MM.1S (cell line): Measurements from ENCODE around the gene ATAD1.
"Not testable (repeated sequence)": the region's sequence is repeated elsewhere in the genome, so short reads cannot be mapped to it uniquely, and the experiment has no call there.

Experiments used
- DNase-seq: peaks from one replicate; pipeline ENCODE4 v3.0.0-alpha.2; 2015
- H2AFZ ChIP-seq: fragments of 300-600 bp; sonication (generic); 2 replicates; pipeline ENCODE4 v1.6.0; 2016; ENCODE audit warnings: antibody characterized with exemption, low read length
- H3F3A ChIP-seq: fragments of 300-600 bp; sonication (generic); 2 replicates; pipeline ENCODE4 v1.6.1; 2016; ENCODE audit warnings: mild to moderate bottlenecking, antibody characterized with exemption, low read length, moderate library complexity, mixed read lengths; ENCODE audit not compliant: insufficient read depth
- H3K27ac ChIP-seq: fragments of 300-600 bp; sonication (generic); 2 replicates; pipeline ENCODE4 v1.5.1; 2016; ENCODE audit warnings: mild to moderate bottlenecking, low read length
- H3K27me3 ChIP-seq: fragments of 300-600 bp; sonication (generic); replicated peaks from 2 replicates; pipeline ENCODE4 v1.6.0; 2016; ENCODE audit warnings: low read length; ENCODE audit not compliant: insufficient read depth
- H3K36me3 ChIP-seq: fragments of 300-600 bp; sonication (generic); replicated peaks from 2 replicates; pipeline ENCODE4 v1.6.1; 2016; ENCODE audit warnings: mild to moderate bottlenecking, low read length, mixed read lengths; ENCODE audit not compliant: insufficient read depth
- H3K4me1 ChIP-seq: fragments of 300-600 bp; sonication (generic); 2 replicates; pipeline ENCODE4 v1.6.1; 2016; ENCODE audit warnings: low read length, mixed read lengths
- H3K4me2 ChIP-seq: fragments of 300-600 bp; sonication (generic); 2 replicates; pipeline ENCODE4 v1.6.0; 2016; ENCODE audit warnings: low read depth, low read length
- H3K4me3 ChIP-seq: fragments of 300-600 bp; sonication (generic); 2 replicates; pipeline ENCODE4 v1.5.1; 2016; ENCODE audit warnings: low read length, mixed read lengths
- H3K79me2 ChIP-seq: fragments of 300-600 bp; sonication (generic); 2 replicates; pipeline ENCODE4 v1.6.1; 2016; ENCODE audit warnings: mixed run types, low read length, mixed read lengths
- H3K9ac ChIP-seq: fragments of 300-600 bp; sonication (generic); 2 replicates; pipeline ENCODE4 v1.6.1; 2016; ENCODE audit warnings: low read length, mixed read lengths
- H3K9me2 ChIP-seq: fragments of 300-600 bp; sonication (generic); replicated peaks from 2 replicates; pipeline ENCODE4 v1.6.1; 2016; ENCODE audit warnings: mild to moderate bottlenecking, low read length, mixed read lengths; ENCODE audit not compliant: insufficient read depth
- H3K9me3 ChIP-seq: fragments of 300-600 bp; sonication (generic); replicated peaks from 2 replicates; pipeline ENCODE4 v1.6.1; 2016; ENCODE audit warnings: mild to moderate bottlenecking, low read length, mixed read lengths; ENCODE audit not compliant: insufficient read depth
- H4K20me1 ChIP-seq: fragments of 300-600 bp; sonication (generic); 2 replicates; pipeline ENCODE4 v1.6.1; 2016; ENCODE audit warnings: mild to moderate bottlenecking, low read length, moderate library complexity, mixed read lengths; ENCODE audit not compliant: insufficient read depth
- EZH2 ChIP-seq: fragments of 300-600 bp; sonication (generic); optimal IDR thresholded peaks from 2 replicates; pipeline ENCODE3; 2017; ENCODE audit warnings: low read depth, mild to moderate bottlenecking, antibody characterized with exemption, low read length, mixed read lengths
- EZH2phosphoT487 ChIP-seq: fragments of 300-600 bp; sonication (generic); IDR thresholded peaks from 2 replicates; pipeline ENCODE4 v1.6.1; 2018; ENCODE audit warnings: antibody characterized with exemption, low read length
- TF ChIP-seq, protein P1 (sequence below): fragments of 300-600 bp; sonication (generic); IDR thresholded peaks from 2 replicates; pipeline ENCODE4 v1.5.1; 2016; ENCODE audit warnings: antibody characterized with exemption, low read length, mixed read lengths

Gene ATAD1

DNA sequence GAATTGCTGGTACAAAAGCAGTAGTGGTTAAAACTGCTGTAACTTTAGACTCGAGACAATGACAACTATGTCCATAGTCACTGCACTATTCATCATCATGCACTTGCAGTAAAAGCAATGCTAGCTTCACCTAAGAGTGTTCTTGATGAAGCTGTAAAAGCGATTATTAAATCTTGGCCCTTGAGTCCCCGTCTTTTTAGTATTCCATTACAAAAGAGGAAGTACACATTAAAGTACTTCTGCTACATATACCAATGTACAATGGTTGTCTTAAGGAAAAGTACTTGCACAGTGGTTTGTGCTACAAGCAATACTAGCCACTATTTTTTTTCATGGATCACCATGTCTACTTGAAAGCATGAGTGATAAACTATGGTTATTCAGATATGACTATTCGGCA, 78.3 kb downstream of the ATAD1 start:
- TF ChIP-seq, protein P1, sequence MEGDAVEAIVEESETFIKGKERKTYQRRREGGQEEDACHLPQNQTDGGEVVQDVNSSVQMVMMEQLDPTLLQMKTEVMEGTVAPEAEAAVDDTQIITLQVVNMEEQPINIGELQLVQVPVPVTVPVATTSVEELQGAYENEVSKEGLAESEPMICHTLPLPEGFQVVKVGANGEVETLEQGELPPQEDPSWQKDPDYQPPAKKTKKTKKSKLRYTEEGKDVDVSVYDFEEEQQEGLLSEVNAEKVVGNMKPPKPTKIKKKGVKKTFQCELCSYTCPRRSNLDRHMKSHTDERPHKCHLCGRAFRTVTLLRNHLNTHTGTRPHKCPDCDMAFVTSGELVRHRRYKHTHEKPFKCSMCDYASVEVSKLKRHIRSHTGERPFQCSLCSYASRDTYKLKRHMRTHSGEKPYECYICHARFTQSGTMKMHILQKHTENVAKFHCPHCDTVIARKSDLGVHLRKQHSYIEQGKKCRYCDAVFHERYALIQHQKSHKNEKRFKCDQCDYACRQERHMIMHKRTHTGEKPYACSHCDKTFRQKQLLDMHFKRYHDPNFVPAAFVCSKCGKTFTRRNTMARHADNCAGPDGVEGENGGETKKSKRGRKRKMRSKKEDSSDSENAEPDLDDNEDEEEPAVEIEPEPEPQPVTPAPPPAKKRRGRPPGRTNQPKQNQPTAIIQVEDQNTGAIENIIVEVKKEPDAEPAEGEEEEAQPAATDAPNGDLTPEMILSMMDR, result no peak
- TF ChIP-seq EZH2 (no peak), EZH2phosphoT487 (no peak)
- no peaks in the 10 kb centered on the region for H3K27me3 ChIP-seq
- no peaks in the 10 kb centered on the region for H3K9me3 ChIP-seq
- H3K9me2 ChIP-seq, result no peaks in the 10 kb centered on the region
- H3K4me2 ChIP-seq, result no peak overlapping the region
- no peaks in the 10 kb centered on the region for H3F3A ChIP-seq
- H4K20me1 ChIP-seq, result no peaks in the 10 kb centered on the region
- H3K4me3 ChIP-seq, result no peak overlapping the region
- H2AFZ ChIP-seq, result no peak overlapping the region
- no peaks in the 10 kb centered on the region for H3K36me3 ChIP-seq
- DNase-seq, result no peak
- no peak overlapping the region for H3K9ac ChIP-seq
- H3K79me2 ChIP-seq, result no peaks in the 10 kb centered on the region
- H3K27ac ChIP-seq, result no peak overlapping the region
- H3K4me1 ChIP-seq, result no peaks in the 10 kb centered on the region

GRCh38 chr10:87738253-87738652, 79.8 kb downstream of the ATAD1 start:
- H3K79me2 ChIP-seq, H3K27me3 ChIP-seq, H3K4me3 ChIP-seq, H2AFZ ChIP-seq, H3K36me3 ChIP-seq, DNase-seq, H4K20me1 ChIP-seq, H3K9me3 ChIP-seq, H3K4me1 ChIP-seq, H3K4me2 ChIP-seq, H3K27ac ChIP-seq, H3K9me2 ChIP-seq, H3K9ac ChIP-seq, H3F3A ChIP-seq: not testable (repeated sequence)

GRCh38 chr10:87734987-87735827, 82.8 kb downstream of the ATAD1 start:
- DNase-seq, result peak; percentile 51
- H3K27me3 ChIP-seq, result no peaks in the 10 kb centered on the region
- H3K79me2 ChIP-seq, result no peaks in the 10 kb centered on the region
- no peak overlapping the region for H3K4me3 ChIP-seq
- no peak overlapping the region for H3K9ac ChIP-seq
- no peak overlapping the region for H3K27ac ChIP-seq
- TF ChIP-seq EZH2phosphoT487 (no peak), EZH2 (no peak)
- TF ChIP-seq, protein P1, result peak; percentile 82
- no peaks in the 10 kb centered on the region for H4K20me1 ChIP-seq
- H3F3A ChIP-seq, result no peaks in the 10 kb centered on the region
- no peaks in the 10 kb centered on the region for H3K9me2 ChIP-seq
- no peaks in the 10 kb centered on the region for H3K9me3 ChIP-seq
- peak overlapping the region; percentile 17; the same call in 1 of the 2 replicates for H2AFZ ChIP-seq
- no peak overlapping the region for H3K4me2 ChIP-seq
- no peaks in the 10 kb centered on the region for H3K36me3 ChIP-seq
- no peaks in the 10 kb centered on the region for H3K4me1 ChIP-seq

DNA sequence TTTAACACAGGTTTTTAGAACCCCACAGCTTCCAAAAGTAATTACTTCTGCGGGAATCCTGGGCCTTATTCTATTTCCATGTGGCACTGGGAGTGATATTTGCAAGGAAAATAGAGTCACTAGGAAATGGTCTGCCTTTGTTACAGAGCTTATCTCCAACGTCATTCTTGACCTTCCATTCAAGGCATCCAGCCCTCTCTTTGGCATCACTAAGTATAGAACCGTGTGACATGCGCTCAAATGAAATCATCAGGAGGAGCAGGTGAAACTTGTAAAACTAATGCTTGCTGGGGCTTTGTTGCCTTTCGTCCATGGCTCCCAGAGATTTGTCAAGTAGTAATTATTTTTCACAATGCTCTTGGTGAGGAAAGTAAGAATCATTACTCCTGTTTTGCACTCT, 84.9 kb downstream of the ATAD1 start:
- TF ChIP-seq, protein P1, result no peak
- TF ChIP-seq EZH2 (no peak), EZH2phosphoT487 (no peak)
- Histone ChIP-seq H3K9me2 (no peaks in the 10 kb centered on the region), H4K20me1 (no peaks in the 10 kb centered on the region), H3K4me1 (no peaks in the 10 kb centered on the region), H3K27ac (no peak overlapping the region), H3K4me3 (no peak overlapping the region), H3K9me3 (no peaks in the 10 kb centered on the region), H3F3A (no peaks in the 10 kb centered on the region), H3K4me2 (no peak overlapping the region), H3K9ac (no peak overlapping the region), H3K27me3 (no peaks in the 10 kb centered on the region), H3K36me3 (no peaks in the 10 kb centered on the region), H2AFZ (no peak overlapping the region), H3K79me2 (no peaks in the 10 kb centered on the region)
- no peak for DNase-seq
